HEK293T (cell line): Measurements from ENCODE around the gene NFIX.
A peak's percentile ranks its signal among the peaks of the same experiment; 100 is the strongest.

Experiments used
- CTCF ChIA-PET: fragments of 350-600 bp; formaldehyde crosslinking; extraction: SDS; loops from one replicate; lab custom pipeline; 2021; ENCODE audit warnings: antibody characterized with exemption, inconsistent platforms; lab: Yijun Ruan, JAX
- POLR2A ChIA-PET: fragments of 350-600 bp; formaldehyde crosslinking; extraction: SDS; loops from one replicate; lab custom pipeline; 2020; ENCODE audit warnings: antibody characterized with exemption, inconsistent platforms; lab: Yijun Ruan, JAX
- DNase-seq: peaks from one replicate; pipeline ENCODE4 v3.0.0; 2012; ENCODE audit warnings: mixed read lengths; ENCODE audit errors: extremely low spot score
- ARNT ChIP-seq: fragments of 450-650 bp; IDR thresholded peaks from 2 replicates; pipeline ENCODE4 v1.6.1; 2017; ENCODE audit warnings: mild to moderate bottlenecking
- BHLHE40 ChIP-seq: fragments of 450-650 bp; IDR thresholded peaks from 2 replicates; pipeline ENCODE4 v1.6.1; 2016; ENCODE audit warnings: mild to moderate bottlenecking, moderate library complexity, borderline replicate concordance
- CTBP1 ChIP-seq: fragments of 450-650 bp; IDR thresholded peaks from 2 replicates; pipeline ENCODE4 v1.6.1; 2016; ENCODE audit warnings: borderline replicate concordance
- ELF4 ChIP-seq: fragments of 450-650 bp; IDR thresholded peaks from 2 replicates; pipeline ENCODE4 v1.6.1; 2017; ENCODE audit warnings: antibody characterized with exemption
- FOXA1 ChIP-seq: fragments of 450-650 bp; IDR thresholded peaks from 2 replicates; pipeline ENCODE4 v1.6.1; 2016; ENCODE audit warnings: mild to moderate bottlenecking
- FOXK2 ChIP-seq: fragments of 450-650 bp; IDR thresholded peaks from 2 replicates; pipeline ENCODE4 v1.6.1; 2016; ENCODE audit warnings: mild to moderate bottlenecking
- FOXM1 ChIP-seq: fragments of 450-650 bp; IDR thresholded peaks from 2 replicates; pipeline ENCODE4 v1.6.1; 2017; ENCODE audit warnings: mild to moderate bottlenecking, borderline replicate concordance
- HDGF ChIP-seq: fragments of 450-650 bp; IDR thresholded peaks from 2 replicates; pipeline ENCODE4 v1.6.1; 2017; ENCODE audit warnings: antibody characterized with exemption, borderline replicate concordance
- L3MBTL2 ChIP-seq: fragments of 450-650 bp; conservative IDR thresholded peaks from 2 replicates; pipeline ENCODE4 v1.6.1; 2016; ENCODE audit warnings: mild to moderate bottlenecking
- LEF1 ChIP-seq: fragments of 450-650 bp; IDR thresholded peaks from 2 replicates; pipeline ENCODE4 v1.6.1; 2017; ENCODE audit warnings: mild to moderate bottlenecking, borderline replicate concordance
- NFRKB ChIP-seq: fragments of 450-650 bp; IDR thresholded peaks from 2 replicates; pipeline ENCODE4 v1.6.1; 2016; ENCODE audit warnings: mild to moderate bottlenecking, moderate library complexity
- SP1 ChIP-seq: fragments of 450-650 bp; IDR thresholded peaks from 2 replicates; pipeline ENCODE4 v1.6.1; 2017
- SUZ12 ChIP-seq: fragments of 450-650 bp; IDR thresholded peaks from 2 replicates; pipeline ENCODE4 v1.6.1; 2016; ENCODE audit warnings: mild to moderate bottlenecking
- TARDBP ChIP-seq: fragments of 450-650 bp; IDR thresholded peaks from 2 replicates; pipeline ENCODE4 v1.6.1; 2016
- ZNF384 ChIP-seq: fragments of 450-650 bp; IDR thresholded peaks from 2 replicates; pipeline ENCODE4 v1.6.1; 2016
- TF ChIP-seq, protein P1 (sequence below): fragments of 450-650 bp; IDR thresholded peaks from 2 replicates; pipeline ENCODE4 v1.6.1; 2016

The NFIX gene

DNA sequence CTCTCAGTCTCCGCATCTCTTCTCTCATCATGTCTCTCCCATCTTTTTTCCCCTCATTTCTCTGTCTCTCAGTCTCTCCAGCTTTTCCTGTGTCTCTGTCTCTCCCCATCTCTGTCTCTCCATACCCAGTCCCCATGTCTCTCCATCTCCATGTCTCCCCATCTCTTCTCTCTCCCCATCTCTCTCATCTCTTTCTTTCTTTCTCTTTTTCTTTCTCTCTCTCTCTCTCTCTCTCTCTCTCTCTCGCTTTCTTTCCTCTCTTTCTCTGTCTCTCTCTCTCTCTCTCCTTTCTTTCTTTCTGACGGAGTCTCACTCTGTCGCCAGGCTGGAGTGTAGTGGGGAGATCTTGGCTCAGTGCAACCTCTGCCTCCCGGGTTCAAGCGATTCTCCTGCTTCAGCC lies 12.6 kb upstream of the NFIX start:
- CTCF ChIA-PET, result interaction anchor here (0.7 to 2.1 kb wide), 5 partner anchors 46 to 1164 kb away, joined by 3 to 11 read pairs (median 4); no protein-coding TSS in a partner anchor
- DNase-seq, result no peak
- POLR2A ChIA-PET, result no interaction called here
- TF ChIP-seq TARDBP, result no peak
- TF ChIP-seq L3MBTL2, result no peak
- TF ChIP-seq LEF1, result no peak
- no peak for TF ChIP-seq FOXM1
- no peak for TF ChIP-seq NFRKB
- TF ChIP-seq CTBP1, result no peak
- no peak for TF ChIP-seq FOXK2

DNA sequence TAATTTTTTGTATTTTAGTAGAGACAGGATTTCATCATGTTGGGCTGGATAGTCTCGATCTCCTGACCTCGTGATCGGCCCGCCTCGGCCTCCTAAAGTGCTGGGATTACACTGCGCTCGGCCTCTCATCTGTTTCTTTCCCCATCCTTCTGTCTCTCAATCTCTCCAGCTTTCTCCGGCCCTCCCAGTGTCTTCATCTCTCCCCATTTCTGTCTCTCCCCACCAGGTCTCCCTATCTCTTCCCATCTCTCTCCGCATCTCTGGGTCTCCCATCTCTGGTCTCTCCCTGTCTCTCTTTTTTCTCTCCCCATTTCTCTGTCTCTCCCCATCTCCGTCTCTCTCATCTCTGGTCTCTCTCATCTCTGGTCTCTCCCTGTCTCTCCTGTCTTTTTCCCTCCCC lies 12.2 kb upstream of the NFIX start:
- CTCF ChIA-PET, result interaction anchor here (0.7 to 2.1 kb wide), 5 partner anchors 46 to 1164 kb away, joined by 3 to 11 read pairs (median 4); no protein-coding TSS in a partner anchor
- TF ChIP-seq CTBP1 (no peak), BHLHE40 (no peak), ZNF384 (no peak), ARNT (no peak), TARDBP (no peak), HDGF (no peak), NFRKB (no peak), FOXK2 (no peak), FOXM1 (no peak), ELF4 (no peak)
- TF ChIP-seq, protein P1, sequence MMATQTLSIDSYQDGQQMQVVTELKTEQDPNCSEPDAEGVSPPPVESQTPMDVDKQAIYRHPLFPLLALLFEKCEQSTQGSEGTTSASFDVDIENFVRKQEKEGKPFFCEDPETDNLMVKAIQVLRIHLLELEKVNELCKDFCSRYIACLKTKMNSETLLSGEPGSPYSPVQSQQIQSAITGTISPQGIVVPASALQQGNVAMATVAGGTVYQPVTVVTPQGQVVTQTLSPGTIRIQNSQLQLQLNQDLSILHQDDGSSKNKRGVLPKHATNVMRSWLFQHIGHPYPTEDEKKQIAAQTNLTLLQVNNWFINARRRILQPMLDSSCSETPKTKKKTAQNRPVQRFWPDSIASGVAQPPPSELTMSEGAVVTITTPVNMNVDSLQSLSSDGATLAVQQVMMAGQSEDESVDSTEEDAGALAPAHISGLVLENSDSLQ, result no peak
- POLR2A ChIA-PET, result interaction anchor here (1.0 kb wide), 1 partner anchor 78 kb away, joined by 4 read pairs; no protein-coding TSS in a partner anchor
- no peak for DNase-seq

DNA sequence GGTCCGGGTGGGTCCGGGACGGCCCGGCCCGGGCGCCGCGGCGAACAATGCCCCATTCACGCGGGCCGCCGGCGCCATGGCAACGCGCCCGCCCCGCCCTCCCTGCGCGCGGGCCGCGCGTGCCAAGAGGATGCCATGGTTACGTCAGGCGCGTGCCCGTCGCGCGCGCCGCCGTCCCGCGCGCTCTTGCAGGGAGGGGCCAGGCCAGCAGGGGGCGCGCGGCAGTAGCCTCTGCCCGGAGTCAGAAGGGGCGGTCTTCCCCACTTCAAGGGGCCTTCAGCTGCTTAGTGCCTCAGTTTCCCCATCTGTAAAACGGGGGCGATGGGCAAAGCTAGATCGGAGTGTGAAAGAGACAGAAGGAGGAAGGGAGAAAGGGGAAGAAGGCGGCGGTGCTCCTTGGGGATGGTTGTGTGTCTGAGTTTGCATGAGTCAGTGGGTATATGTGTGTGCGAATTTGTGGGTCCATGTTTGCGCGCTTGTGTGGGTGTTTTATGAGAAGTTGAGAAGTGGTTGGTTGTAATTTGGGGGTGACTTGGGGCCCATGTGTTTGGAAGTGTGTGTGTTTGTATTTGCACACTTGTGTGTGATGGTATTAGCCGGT lies 11.6 kb upstream of the NFIX start:
- peak; percentile 90 for DNase-seq
- ChIA-PET CTCF (interaction anchor here (0.6 to 2.1 kb wide), 6 partner anchors 45 to 96 kb away, joined by 3 to 11 read pairs (median 4); no protein-coding TSS in a partner anchor), POLR2A (interaction anchor here (1.0 kb wide), 1 partner anchor 77 kb away, joined by 4 read pairs; no protein-coding TSS in a partner anchor)
- no peak for TF ChIP-seq ARNT
- no peak for TF ChIP-seq NFRKB
- TF ChIP-seq BHLHE40, result no peak

DNA sequence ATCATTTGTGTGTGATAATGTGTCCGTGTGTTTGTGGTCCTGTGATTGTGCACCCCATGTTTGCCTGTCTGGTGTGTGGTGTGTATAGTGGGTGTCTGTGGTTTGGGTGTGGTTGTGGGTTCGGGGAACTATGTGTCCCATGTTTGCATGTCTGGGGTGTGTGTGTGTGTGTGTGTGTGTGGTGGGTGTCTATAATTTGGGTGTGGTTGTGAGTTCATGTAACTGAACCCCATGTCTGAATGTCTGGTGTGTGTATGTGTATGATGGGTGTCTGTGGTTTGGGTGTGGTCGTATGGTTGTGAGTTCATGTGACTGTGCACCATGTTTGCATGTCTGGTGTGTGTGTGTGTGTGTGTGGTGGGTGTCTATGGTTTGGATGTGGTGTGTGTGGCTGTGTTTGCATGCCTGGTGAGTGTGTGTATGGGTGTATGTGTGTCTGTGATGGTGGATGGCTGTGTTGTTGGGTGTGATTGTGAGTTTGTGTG lies 11.1 kb upstream of the NFIX start:
- no peak for TF ChIP-seq HDGF
- no peak for TF ChIP-seq ELF4
- no peak for TF ChIP-seq L3MBTL2
- no peak for TF ChIP-seq SP1
- no peak for TF ChIP-seq CTBP1
- no peak for TF ChIP-seq ARNT
- TF ChIP-seq, protein P1, result no peak
- no peak for TF ChIP-seq FOXK2
- TF ChIP-seq TARDBP, result no peak
- no peak for TF ChIP-seq BHLHE40
- TF ChIP-seq NFRKB, result no peak
- no peak for TF ChIP-seq FOXM1
- TF ChIP-seq LEF1, result no peak
- no peak for TF ChIP-seq SUZ12
- ChIA-PET POLR2A (interaction anchor here (1.0 kb wide), 1 partner anchor 77 kb away, joined by 4 read pairs; no protein-coding TSS in a partner anchor), CTCF (interaction anchor here (0.6 to 2.1 kb wide), 4 partner anchors 49 to 95 kb away, joined by 3 to 11 read pairs (median 4); no protein-coding TSS in a partner anchor)
- DNase-seq, result no peak

DNA sequence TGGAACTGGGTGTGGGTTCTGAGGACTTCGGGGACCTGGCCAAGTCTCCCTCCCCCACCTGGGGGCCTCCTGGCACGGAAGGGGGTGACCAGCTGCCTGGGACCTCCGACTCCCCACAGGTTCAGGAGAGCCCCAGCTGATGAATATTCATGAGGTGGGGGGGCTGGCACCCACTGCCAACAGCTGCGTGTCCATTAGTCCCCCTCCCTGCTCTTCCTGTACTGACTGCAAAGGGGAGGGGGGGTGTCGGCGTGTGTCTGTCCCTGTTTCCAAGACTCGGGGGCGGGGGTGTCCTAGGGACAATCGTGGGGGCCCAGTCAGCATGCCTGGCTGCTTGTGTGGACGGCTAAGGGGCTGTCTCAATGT lies 10.6 kb upstream of the NFIX start:
- CTCF ChIA-PET, result interaction anchor here (0.6 to 1.2 kb wide), 4 partner anchors 19 to 149 kb away, joined by 3 to 8 read pairs (median 3); no protein-coding TSS in a partner anchor
- no peak for DNase-seq
- TF ChIP-seq ELF4, result no peak
- no peak for TF ChIP-seq FOXA1
- TF ChIP-seq ARNT, result no peak
- no peak for TF ChIP-seq SUZ12
- TF ChIP-seq ZNF384, result no peak
- TF ChIP-seq, protein P1, result no peak
- no peak for TF ChIP-seq L3MBTL2
- no peak for TF ChIP-seq NFRKB
- no peak for TF ChIP-seq FOXM1
- no peak for TF ChIP-seq HDGF
- TF ChIP-seq TARDBP, result no peak
- no peak for TF ChIP-seq SP1
- TF ChIP-seq BHLHE40, result no peak
- TF ChIP-seq FOXK2, result no peak
- TF ChIP-seq LEF1, result no peak
- no peak for TF ChIP-seq CTBP1
- POLR2A ChIA-PET, result interaction anchor here (1.0 to 1.3 kb wide), 2 partner anchors 49 to 70 kb away, joined by 3 read pairs; no protein-coding TSS in a partner anchor
